Chondrocyte (in vitro differentiated cells): ENCODE measurements around the gene DNM1L. TPM values are rescaled to one million over a fixed set of nuclear protein-coding genes. Genes with fewer than 3 reads are reported as not detected.

Source experiments
- DNase-seq: peaks from one replicate; pipeline ENCODE4 v3.0.0; 2021; ENCODE audit warnings: mixed read lengths, low spot score
- H3K27ac Mint-ChIP-seq: one replicate; pipeline ENCODE4 v1.8.0; 2021; ENCODE audit warnings: mild to moderate bottlenecking, moderate library complexity, mixed read lengths; ENCODE audit not compliant: unreplicated experiment
- H3K27me3 Mint-ChIP-seq: 2 replicates; pipeline ENCODE4 v1.8.0; 2021; ENCODE audit warnings: low read depth, mixed read lengths
- H3K36me3 Mint-ChIP-seq: 2 replicates; pipeline ENCODE4 v1.8.0; 2021; ENCODE audit warnings: low read depth, mixed read lengths
- H3K4me1 Mint-ChIP-seq: 2 replicates; pipeline ENCODE4 v1.8.0; 2021; ENCODE audit warnings: low read depth, mild to moderate bottlenecking, mixed read lengths
- H3K4me3 Mint-ChIP-seq: one replicate; pipeline ENCODE4 v1.8.0; 2021; ENCODE audit warnings: mild to moderate bottlenecking, moderate library complexity, mixed read lengths; ENCODE audit not compliant: unreplicated experiment
- H3K9me3 Mint-ChIP-seq: 2 replicates; pipeline ENCODE4 v1.8.0; 2021; ENCODE audit warnings: low read depth, mixed read lengths
- CTCF ChIP-seq: fragments of 200-600 bp; sonication (generic); IDR thresholded peaks from 2 replicates; pipeline ENCODE4 v1.5.0; 2021; ENCODE audit warnings: antibody characterized with exemption, mild to moderate bottlenecking, moderate library complexity
- total RNA-seq: library from RNA; stranded (reverse); gene quantifications from 3 replicates; pipeline ENCODE4 v1.2.1, GENCODE V29; 2021

Gene DNM1L
- total RNA-seq, 1 donor from 2014 or later: 67.0 TPM

- no peak overlapping the region for H3K27ac Mint-ChIP-seq
- no peaks in the 10 kb centered on the region for H3K9me3 Mint-ChIP-seq
- no peak overlapping the region for H3K4me3 Mint-ChIP-seq
- no peaks in the 10 kb centered on the region for H3K36me3 Mint-ChIP-seq
- no peak for TF ChIP-seq CTCF
- DNase-seq: no peak
- peaks cover 16% of the 10 kb centered on the region for H3K27me3 Mint-ChIP-seq
- H3K4me1 Mint-ChIP-seq: no peaks in the 10 kb centered on the region
Observed at GRCh38 chr12:32783029-32783428, 103.9 kb downstream of the DNM1L start.

- TF ChIP-seq CTCF: no peak
- Mint-ChIP-seq H3K9me3 (no peaks in the 10 kb centered on the region), H3K27me3 (peaks cover 6% of the 10 kb centered on the region), H3K36me3 (no peaks in the 10 kb centered on the region), H3K4me1 (no peaks in the 10 kb centered on the region), H3K4me3 (no peak overlapping the region), H3K27ac (no peak overlapping the region)
- no peak for DNase-seq
Observed at GRCh38 chr12:32785557-32785956, 106.5 kb downstream of the DNM1L start.

GRCh38 chr12:32788405-32788804, 109.3 kb downstream of the DNM1L start:
- Mint-ChIP-seq H3K27me3 (peaks cover 3% of the 10 kb centered on the region), H3K27ac (no peak overlapping the region), H3K36me3 (no peaks in the 10 kb centered on the region), H3K4me1 (no peaks in the 10 kb centered on the region), H3K4me3 (no peak overlapping the region), H3K9me3 (no peaks in the 10 kb centered on the region)
- DNase-seq: no peak
- TF ChIP-seq CTCF: no peak

GRCh38 chr12:32789446-32789845, 110.3 kb downstream of the DNM1L start:
- Mint-ChIP-seq H3K4me3 (no peak overlapping the region), H3K27ac (no peak overlapping the region), H3K36me3 (no peaks in the 10 kb centered on the region), H3K4me1 (no peaks in the 10 kb centered on the region), H3K9me3 (no peaks in the 10 kb centered on the region), H3K27me3 (peaks cover 3% of the 10 kb centered on the region)
- no peak for TF ChIP-seq CTCF
- DNase-seq: no peak

- Mint-ChIP-seq H3K4me3 (no peak overlapping the region), H3K27me3 (peaks cover 3% of the 10 kb centered on the region), H3K36me3 (no peaks in the 10 kb centered on the region), H3K9me3 (no peaks in the 10 kb centered on the region), H3K27ac (no peak overlapping the region), H3K4me1 (no peaks in the 10 kb centered on the region)
- DNase-seq: no peak
- TF ChIP-seq CTCF: no peak
Observed at GRCh38 chr12:32789916-32790315, 110.8 kb downstream of the DNM1L start.
